Panc1 (cell line): ENCODE results near the gene WDFY3.

Source experiments
- CTCF ChIP-seq: fragments of 450-650 bp; IDR thresholded peaks from 2 replicates; pipeline ENCODE4 v1.5.1; 2017; ENCODE audit warnings: mild to moderate bottlenecking
- TF ChIP-seq, protein P1 (sequence below), 2 experiments: IDR thresholded peaks; 2 replicates each; pipeline ENCODE4 v1.6.1; 2011 to 2012; ENCODE audit warnings: low read depth in 2 of 2, control low read depth in 1 of 2, low read length in 1 of 2, mild to moderate bottlenecking in 1 of 2, moderate library complexity in 1 of 2; ENCODE audit not compliant: insufficient read depth in 1 of 2

- no peak for TF ChIP-seq CTCF
- TF ChIP-seq, protein P1, sequence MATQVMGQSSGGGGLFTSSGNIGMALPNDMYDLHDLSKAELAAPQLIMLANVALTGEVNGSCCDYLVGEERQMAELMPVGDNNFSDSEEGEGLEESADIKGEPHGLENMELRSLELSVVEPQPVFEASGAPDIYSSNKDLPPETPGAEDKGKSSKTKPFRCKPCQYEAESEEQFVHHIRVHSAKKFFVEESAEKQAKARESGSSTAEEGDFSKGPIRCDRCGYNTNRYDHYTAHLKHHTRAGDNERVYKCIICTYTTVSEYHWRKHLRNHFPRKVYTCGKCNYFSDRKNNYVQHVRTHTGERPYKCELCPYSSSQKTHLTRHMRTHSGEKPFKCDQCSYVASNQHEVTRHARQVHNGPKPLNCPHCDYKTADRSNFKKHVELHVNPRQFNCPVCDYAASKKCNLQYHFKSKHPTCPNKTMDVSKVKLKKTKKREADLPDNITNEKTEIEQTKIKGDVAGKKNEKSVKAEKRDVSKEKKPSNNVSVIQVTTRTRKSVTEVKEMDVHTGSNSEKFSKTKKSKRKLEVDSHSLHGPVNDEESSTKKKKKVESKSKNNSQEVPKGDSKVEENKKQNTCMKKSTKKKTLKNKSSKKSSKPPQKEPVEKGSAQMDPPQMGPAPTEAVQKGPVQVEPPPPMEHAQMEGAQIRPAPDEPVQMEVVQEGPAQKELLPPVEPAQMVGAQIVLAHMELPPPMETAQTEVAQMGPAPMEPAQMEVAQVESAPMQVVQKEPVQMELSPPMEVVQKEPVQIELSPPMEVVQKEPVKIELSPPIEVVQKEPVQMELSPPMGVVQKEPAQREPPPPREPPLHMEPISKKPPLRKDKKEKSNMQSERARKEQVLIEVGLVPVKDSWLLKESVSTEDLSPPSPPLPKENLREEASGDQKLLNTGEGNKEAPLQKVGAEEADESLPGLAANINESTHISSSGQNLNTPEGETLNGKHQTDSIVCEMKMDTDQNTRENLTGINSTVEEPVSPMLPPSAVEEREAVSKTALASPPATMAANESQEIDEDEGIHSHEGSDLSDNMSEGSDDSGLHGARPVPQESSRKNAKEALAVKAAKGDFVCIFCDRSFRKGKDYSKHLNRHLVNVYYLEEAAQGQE (IDR thresholded peaks at IDR 0.05; ENCODE audit: insufficient read depth in 1 of 2, low read depth in 2 of 2, low read length in 1 of 2): no peak
Observed at GRCh38 chr4:84726356-84726755, 240.1 kb downstream of the WDFY3 start.
